Thoracic aorta (tissue), 2 donors: Measurements from ENCODE around the gene PIKFYVE. TPM values are rescaled to one million over a fixed set of nuclear protein-coding genes. Genes with fewer than 3 reads are reported as not detected.
"Not testable (repeated sequence)": the region's sequence is repeated elsewhere in the genome, so short reads cannot be mapped to it uniquely, and the experiment has no call there.

Experiments
- ATAC-seq: fragments of 150-250 bp; one replicate; pipeline ENCODE4 v1.8.0; 2017; ENCODE audit warnings: low read depth; ENCODE audit not compliant: insufficient number of reproducible peaks, low FRiP score
- DNase-seq: peaks from one replicate; pipeline ENCODE4 v3.0.0-alpha.2; 2020; ENCODE audit warnings: low spot score
- H3K27ac ChIP-seq, 2 donors: fragments of 200-600 bp; sonication (generic); 1 replicate in 1 of 2; 2 replicates in 1 of 2; pipeline ENCODE4 v1.5.1; 2016; ENCODE audit warnings: mild to moderate bottlenecking in 2 of 2, moderate library complexity in 2 of 2
- H3K27me3 ChIP-seq: fragments of 200-600 bp; sonication (generic); replicated peaks from 2 replicates; pipeline ENCODE4 v1.6.0; 2016; ENCODE audit warnings: mild to moderate bottlenecking; ENCODE audit not compliant: insufficient read depth
- H3K36me3 ChIP-seq: fragments of 200-600 bp; sonication (generic); one replicate; pipeline ENCODE4 v1.5.1; 2016
- H3K4me1 ChIP-seq, 2 donors: fragments of 200-600 bp; sonication (generic); 1 replicate in 1 of 2; 2 replicates in 1 of 2; pipeline versions ENCODE4 v1.5.1 to v1.6.0; 2016; ENCODE audit warnings: low read depth in 2 of 2, mild to moderate bottlenecking in 1 of 2; ENCODE audit not compliant: control insufficient read depth in 1 of 2
- H3K4me3 ChIP-seq: fragments of 200-600 bp; sonication (generic); 2 replicates; pipeline ENCODE4 v1.5.1; 2016; ENCODE audit warnings: mild to moderate bottlenecking
- H3K9me3 ChIP-seq: fragments of 200-600 bp; sonication (generic); 2 replicates; pipeline ENCODE4 v1.5.1; 2016
- total RNA-seq, 2 donors: library from RNA; depleted of rRNA; stranded (reverse); fragments of >200 nt; gene quantifications; one replicate each; pipeline versions ENCODE4 v1.1.0 to v1.2.3, GENCODE V29; 2016
- TF ChIP-seq, protein P1 (sequence below): fragments of 200-600 bp; sonication (generic); IDR thresholded peaks from one replicate; pipeline ENCODE4 v1.5.1; 2019; ENCODE audit warnings: antibody characterized with exemption

Gene PIKFYVE
- total RNA-seq, 2 donors from 2014 or later = 18.0 to 29.4 TPM

DNA sequence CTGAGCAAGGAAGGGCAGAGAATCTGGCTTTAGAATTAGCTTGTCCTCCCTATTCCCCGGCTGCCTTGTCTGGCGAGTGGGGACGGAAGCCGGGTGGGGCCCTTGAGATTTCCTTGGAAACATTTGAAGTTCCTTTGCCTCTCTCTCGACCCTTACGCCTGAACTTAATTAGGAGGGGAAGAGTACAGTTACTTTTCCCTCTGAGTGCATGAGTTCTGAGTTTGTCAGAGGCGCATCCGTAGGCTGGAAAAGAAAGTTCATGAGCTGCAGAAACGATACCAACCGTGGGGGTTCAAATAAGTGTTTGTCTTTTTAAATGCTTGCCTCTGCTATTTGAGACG lies 468 bp downstream of the PIKFYVE start:
- H3K4me1 ChIP-seq = peaks cover 24 to 30% of the 10 kb centered on the region in 2 donors
- TF ChIP-seq, protein P1, sequence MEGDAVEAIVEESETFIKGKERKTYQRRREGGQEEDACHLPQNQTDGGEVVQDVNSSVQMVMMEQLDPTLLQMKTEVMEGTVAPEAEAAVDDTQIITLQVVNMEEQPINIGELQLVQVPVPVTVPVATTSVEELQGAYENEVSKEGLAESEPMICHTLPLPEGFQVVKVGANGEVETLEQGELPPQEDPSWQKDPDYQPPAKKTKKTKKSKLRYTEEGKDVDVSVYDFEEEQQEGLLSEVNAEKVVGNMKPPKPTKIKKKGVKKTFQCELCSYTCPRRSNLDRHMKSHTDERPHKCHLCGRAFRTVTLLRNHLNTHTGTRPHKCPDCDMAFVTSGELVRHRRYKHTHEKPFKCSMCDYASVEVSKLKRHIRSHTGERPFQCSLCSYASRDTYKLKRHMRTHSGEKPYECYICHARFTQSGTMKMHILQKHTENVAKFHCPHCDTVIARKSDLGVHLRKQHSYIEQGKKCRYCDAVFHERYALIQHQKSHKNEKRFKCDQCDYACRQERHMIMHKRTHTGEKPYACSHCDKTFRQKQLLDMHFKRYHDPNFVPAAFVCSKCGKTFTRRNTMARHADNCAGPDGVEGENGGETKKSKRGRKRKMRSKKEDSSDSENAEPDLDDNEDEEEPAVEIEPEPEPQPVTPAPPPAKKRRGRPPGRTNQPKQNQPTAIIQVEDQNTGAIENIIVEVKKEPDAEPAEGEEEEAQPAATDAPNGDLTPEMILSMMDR = no peak
- peak overlapping the region; percentile 97 to 98 for H3K27ac ChIP-seq
- peak overlapping the region; percentile 96 for H3K4me3 ChIP-seq
- no peaks in the 10 kb centered on the region for H3K36me3 ChIP-seq
- no peak for DNase-seq
- H3K27me3 ChIP-seq = no peaks in the 10 kb centered on the region
- ATAC-seq = no peak
- no peaks in the 10 kb centered on the region for H3K9me3 ChIP-seq

- H3K27me3 ChIP-seq = no peaks in the 10 kb centered on the region
- no peak for ATAC-seq
- H3K27ac ChIP-seq = peak overlapping the region; percentile 97 to 98
Measured at GRCh38 chr2:208266936-208267335, 881 bp downstream of the PIKFYVE start.

GRCh38 chr2:208267526-208267925 lies 1.5 kb downstream of the PIKFYVE start:
- peak overlapping the region; percentile 96 for H3K4me3 ChIP-seq
- ATAC-seq, H3K27ac ChIP-seq, H3K9me3 ChIP-seq, H3K36me3 ChIP-seq, H3K27me3 ChIP-seq, DNase-seq: not testable (repeated sequence)
- peaks cover 24 to 30% of the 10 kb centered on the region in 2 donors for H3K4me1 ChIP-seq

More at GRCh38 chr2:208266936-208267335, 881 bp downstream of the PIKFYVE start:
- Histone ChIP-seq H3K4me1 (peaks cover 24 to 30% of the 10 kb centered on the region in 2 donors), H3K9me3 (no peaks in the 10 kb centered on the region), H3K4me3 (peak overlapping the region; percentile 96), H3K36me3 (no peaks in the 10 kb centered on the region)
- no peak for DNase-seq
- TF ChIP-seq, protein P1 = no peak

DNA sequence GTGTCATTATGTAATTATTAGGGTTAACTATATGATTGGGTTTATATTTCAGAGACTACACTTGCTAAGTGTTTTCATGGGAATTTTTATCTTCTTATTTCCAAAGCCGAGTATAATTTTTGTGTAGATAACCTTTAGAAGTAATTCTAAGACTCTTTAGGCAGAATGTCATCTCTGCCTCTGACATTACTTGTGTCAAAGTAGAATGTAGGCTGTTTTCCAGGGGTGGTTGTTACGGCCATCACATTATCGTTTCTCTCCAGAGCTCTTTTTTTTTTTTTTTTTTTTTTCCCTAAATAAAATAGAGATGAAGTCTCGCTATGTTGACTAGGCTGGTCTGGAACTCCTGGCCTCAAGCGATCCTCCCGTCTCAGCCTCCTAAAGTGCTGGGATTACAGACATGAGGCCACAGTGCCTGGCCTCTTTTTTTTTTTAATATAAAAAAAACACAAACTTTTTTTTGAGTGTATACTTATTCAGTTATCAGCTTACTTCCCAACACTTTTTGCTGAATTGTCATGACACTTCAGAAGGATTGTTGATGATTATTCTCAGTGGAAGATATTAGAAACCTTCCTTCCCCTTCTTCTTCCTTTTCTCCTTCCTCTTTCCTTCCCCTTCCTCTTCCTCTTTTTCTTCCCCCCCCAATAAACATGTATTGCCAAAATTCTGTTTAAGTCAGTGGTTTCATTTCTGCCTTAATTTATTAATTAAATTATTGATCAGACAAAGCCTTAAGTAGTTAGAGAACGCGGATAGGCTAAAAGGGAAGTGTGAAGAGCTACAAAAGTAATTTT lies 2.3 kb downstream of the PIKFYVE start:
- DNase-seq (no peak), ATAC-seq (no peak)
- H3K4me3 ChIP-seq = no peak overlapping the region
- H3K27me3 ChIP-seq = no peaks in the 10 kb centered on the region
- H3K4me1 ChIP-seq = peaks cover 24 to 30% of the 10 kb centered on the region in 2 donors
- TF ChIP-seq, protein P1 = no peak
- H3K36me3 ChIP-seq = peaks cover 5% of the 10 kb centered on the region
- no peaks in the 10 kb centered on the region for H3K9me3 ChIP-seq
- no peak overlapping the region for H3K27ac ChIP-seq

DNA sequence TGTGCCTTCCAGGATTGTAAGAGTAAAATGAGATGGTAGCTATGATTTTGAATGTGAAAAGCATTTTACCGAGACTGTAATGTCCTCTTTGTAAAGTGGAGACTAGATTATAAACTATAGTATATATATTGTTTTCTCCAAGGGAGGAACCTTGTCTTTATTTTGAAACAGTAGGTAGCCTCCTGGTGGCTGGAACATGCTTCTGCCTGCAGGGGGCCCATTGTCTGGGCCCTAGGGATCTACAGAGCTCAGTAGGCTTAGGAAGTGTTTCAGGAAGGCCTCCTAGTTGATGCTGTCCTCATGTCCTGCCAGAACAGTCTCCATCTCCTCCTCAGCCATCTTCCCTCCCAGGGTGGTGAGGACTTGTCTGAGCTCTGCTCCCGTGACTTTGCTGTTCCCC lies 3.0 kb downstream of the PIKFYVE start:
- Histone ChIP-seq H3K4me3 (no peak overlapping the region), H3K36me3 (peaks cover 11% of the 10 kb centered on the region), H3K9me3 (no peaks in the 10 kb centered on the region), H3K27ac (no peak overlapping the region), H3K4me1 (peaks cover 24 to 30% of the 10 kb centered on the region in 2 donors), H3K27me3 (no peaks in the 10 kb centered on the region)
- ATAC-seq (no peak), DNase-seq (no peak)
- TF ChIP-seq, protein P1 = no peak
